ENCODE data around the gene PTPRN2.

The PTPRN2 gene

GRCh38 chr7:157657741-157658740, 929.6 kb downstream of the PTPRN2 start:
- DNase-seq (ENCODE audit: low read depth in 2 of 2), result no peak

- no peak for DNase-seq (ENCODE audit: low read depth in 2 of 2)
Observed at GRCh38 chr7:157656195-157656769, 931.3 kb downstream of the PTPRN2 start.

DNA sequence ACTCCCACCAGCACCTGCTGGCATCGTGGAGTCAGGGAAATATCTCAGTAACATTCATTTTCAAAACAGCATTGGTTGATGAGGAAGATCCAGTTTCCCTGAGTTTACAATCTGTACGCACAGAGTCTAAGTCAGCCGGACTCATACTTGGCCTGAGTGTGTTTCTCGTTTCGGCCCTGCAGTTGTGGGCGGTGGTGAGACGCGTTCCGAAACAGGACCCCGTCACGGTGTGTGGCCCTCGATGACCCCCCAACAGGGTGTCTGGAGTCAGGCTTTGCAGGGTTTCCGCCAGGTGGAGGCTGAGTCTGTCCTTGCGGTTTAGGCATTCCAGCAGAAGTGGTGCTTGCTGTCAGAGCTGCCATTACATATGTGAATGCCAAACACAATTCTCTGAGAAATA, 933.3 kb downstream of the PTPRN2 start:
- DNase-seq (ENCODE audit: low read depth in 2 of 2), result no peak

- DNase-seq (ENCODE audit: low read depth in 2 of 2), result no peak
Observed at GRCh38 chr7:157653827-157654207, 933.8 kb downstream of the PTPRN2 start.

GRCh38 chr7:157652954-157653826, 934.4 kb downstream of the PTPRN2 start:
- no peak for DNase-seq (ENCODE audit: low read depth in 2 of 2)

DNA sequence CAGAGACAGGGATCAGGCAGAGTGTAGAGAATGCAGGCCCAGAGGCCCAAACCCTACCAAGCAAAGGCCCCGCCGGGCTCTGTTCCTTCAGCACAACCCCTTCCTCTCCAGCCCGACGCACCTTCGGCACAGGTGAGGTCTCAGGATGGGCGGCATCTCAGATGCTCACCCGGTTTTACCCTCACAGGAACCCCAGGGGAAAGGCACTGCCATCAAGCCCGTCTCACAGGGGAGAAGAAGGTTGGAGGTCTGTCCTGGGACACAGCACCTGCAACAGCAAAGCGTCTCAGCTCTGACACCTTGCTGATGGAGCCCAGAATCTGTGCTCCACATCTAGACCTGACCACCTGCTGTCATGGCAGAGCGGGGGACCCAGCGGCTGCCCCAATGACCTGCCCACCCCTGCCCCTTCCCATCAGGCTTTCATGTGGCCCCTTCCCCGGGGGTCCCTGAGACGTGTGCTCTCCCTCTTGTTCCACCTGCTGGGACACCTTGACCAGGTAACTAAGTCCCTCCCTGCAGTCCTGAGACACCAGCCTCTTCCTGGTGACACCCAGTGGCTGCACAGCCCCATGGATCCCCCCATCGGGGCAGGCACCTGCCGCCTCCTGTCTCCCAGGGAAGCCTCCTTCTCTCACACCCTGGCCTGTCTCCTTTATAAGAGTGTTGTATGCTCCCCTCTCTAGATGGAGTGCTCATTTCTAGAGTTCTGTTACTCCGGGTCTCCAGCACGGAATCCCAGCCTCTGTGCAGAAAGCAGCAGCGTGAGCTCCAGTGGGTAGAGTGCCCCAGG, 935.3 kb downstream of the PTPRN2 start:
- no peak for DNase-seq (ENCODE audit: low read depth in 2 of 2)

- DNase-seq (ENCODE audit: low read depth in 2 of 2), result no peak
Observed at GRCh38 chr7:157651366-157652160, 936.1 kb downstream of the PTPRN2 start.

DNA sequence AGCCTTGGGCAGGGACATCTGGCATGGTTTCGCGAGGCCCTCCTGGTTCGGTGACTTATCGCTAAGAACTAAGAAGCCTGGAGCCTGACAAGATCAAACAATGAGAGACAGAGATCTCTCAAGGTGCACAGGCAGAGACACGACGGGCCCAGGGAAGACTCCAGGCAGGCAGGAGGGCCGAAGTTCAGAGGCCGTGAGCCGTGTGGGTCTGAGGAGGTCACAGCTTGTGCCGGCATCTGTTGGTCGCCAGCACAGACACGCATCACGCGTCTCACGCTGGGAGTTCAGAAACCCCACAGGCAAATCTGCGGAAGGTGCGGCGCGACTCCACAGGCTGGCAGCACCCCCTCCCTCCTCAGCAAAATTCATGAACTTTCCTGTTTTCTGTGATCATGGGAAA, 936.8 kb downstream of the PTPRN2 start:
- DNase-seq (ENCODE audit: low read depth in 2 of 2), result no peak

DNA sequence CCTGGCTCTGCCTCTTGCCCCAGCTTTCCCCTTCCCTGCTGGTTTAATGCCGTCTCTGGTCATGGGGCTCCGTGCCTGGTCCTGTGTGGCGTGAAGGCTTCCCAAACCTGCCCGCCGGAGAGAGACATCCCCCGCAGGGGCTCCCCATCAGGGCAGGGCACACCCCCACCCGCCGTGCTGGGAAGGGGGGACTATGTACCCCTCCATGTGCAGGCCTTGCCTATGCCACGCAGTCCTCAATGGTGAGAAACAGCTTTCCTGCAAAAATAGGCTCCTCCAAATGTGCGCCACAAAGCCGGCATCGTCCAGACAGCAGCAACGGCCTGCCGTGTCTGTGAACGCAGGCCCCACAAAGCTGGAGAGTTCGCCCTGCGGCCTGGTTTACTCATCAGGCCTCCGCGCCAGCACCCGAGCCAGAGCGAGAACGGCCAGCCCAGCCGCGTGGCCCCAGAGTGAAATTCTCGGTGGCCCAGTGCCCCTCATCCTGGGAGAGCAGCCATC, 937.4 kb downstream of the PTPRN2 start:
- DNase-seq (ENCODE audit: low read depth in 2 of 2), result no peak

- DNase-seq (ENCODE audit: low read depth in 2 of 2), result no peak
Observed at GRCh38 chr7:157646551-157646950, 941.1 kb downstream of the PTPRN2 start.

- DNase-seq (ENCODE audit: low read depth in 2 of 2), result no peak
Observed at GRCh38 chr7:157645539-157645938, 942.1 kb downstream of the PTPRN2 start.

DNA sequence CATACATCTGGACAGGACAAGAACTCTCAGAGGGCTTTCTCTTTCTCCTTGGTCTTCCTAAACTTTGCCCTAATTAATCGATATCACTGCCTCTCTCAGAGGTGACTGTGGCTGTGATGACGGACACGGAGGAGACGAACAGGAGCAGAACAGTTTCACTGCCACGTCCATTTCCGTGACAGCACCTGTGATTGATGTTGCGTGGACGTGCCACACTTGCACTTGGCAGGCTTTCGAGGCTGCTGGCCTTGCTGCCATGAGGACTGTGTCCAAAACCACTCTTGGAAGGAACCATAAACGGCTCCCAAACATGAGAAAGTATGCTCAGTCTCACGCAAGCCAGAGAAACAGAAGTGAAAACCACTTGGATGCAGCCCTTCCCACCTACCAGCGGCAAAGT, 942.7 kb downstream of the PTPRN2 start:
- DNase-seq (ENCODE audit: low read depth in 2 of 2), result no peak

- no peak for DNase-seq (ENCODE audit: low read depth in 2 of 2)
Observed at GRCh38 chr7:157643525-157643970, 944.1 kb downstream of the PTPRN2 start.

- no peak for DNase-seq (ENCODE audit: low read depth in 2 of 2)
Observed at GRCh38 chr7:157641866-157642265, 945.8 kb downstream of the PTPRN2 start.

DNA sequence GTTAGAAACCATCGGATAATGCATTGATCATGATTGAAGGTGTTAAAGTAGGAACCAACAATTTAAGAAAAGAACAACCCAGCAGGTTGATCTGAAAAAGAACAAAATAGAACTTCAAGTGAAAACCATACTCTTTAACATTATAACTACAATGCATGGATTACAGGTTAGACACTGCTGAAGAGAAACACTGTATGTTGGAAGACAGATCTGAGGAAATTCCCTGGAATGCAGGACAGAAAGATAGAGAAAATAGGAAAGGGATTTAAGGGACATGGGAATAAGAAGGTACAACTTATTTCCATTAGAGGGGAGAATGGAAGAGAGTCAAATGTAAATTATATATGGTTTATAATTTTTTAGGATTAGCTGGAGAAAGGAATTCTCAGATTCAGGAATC, 947.5 kb downstream of the PTPRN2 start:
- DNase-seq (ENCODE audit: low read depth in 2 of 2), result no peak

GRCh38 chr7:157638563-157638962, 949.1 kb downstream of the PTPRN2 start:
- DNase-seq (ENCODE audit: low read depth in 2 of 2), result no peak

- DNase-seq (ENCODE audit: low read depth in 2 of 2), result no peak
Observed at GRCh38 chr7:157637216-157637949, 950.2 kb downstream of the PTPRN2 start.

- no peak for DNase-seq (ENCODE audit: low read depth in 2 of 2)
Observed at GRCh38 chr7:157635669-157636068, 952.0 kb downstream of the PTPRN2 start.

DNA sequence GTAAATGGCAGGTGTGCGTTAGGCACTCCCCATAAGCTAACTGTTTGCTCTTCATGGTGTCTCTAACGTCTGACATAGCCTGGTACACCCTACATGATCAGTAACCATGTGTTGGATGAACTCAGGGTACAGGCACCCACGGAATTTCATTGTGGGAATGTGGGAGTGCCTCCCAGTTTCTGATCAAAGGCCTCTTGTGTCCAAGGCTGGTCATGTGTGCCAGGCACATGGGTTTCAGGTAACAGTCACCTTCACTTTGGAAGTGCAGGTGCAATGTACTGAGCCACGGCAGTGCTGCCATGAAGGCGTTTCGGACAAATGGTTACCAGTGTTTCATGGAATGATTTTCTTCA, 952.5 kb downstream of the PTPRN2 start:
- no peak for DNase-seq (ENCODE audit: low read depth in 2 of 2)

All from activated CD4-positive, alpha-beta T cell treated with anti-CD3 and anti-CD28 coated beads for 24 hours (primary cell).